Peyer's patch (tissue), 4 donors: Measurements from ENCODE around the gene LPAR6. TPM values are rescaled to one million over a fixed set of nuclear protein-coding genes. Genes with fewer than 3 reads are reported as not detected.
A peak's percentile ranks its signal among the peaks of the same experiment; 100 is the strongest.

Experiments
- DNase-seq, 3 donors: peaks; one replicate each; pipeline ENCODE4 v3.0.0-alpha.2; 2017 to 2019
- H3K27ac ChIP-seq, 4 donors: fragments of 200-600 bp; sonication (generic); one replicate each; pipeline ENCODE4 v1.5.1; 2016 to 2019
- H3K27me3 ChIP-seq, 2 donors: fragments of 200-600 bp; sonication (generic); one replicate each; pipeline ENCODE4 v1.5.1; 2019
- H3K36me3 ChIP-seq, 3 donors: fragments of 200-600 bp; sonication (generic); one replicate each; pipeline ENCODE4 v1.5.1; 2016 to 2019
- H3K4me1 ChIP-seq, 4 donors: fragments of 200-600 bp; sonication (generic); one replicate each; pipeline ENCODE4 v1.5.1; 2016 to 2019
- H3K4me3 ChIP-seq, 4 donors: fragments of 200-600 bp; sonication (generic); 1 replicate in 3 of 4; 2 replicates in 1 of 4; pipeline ENCODE4 v1.5.1; 2016 to 2019; ENCODE audit warnings: mild to moderate bottlenecking in 1 of 4
- H3K9me3 ChIP-seq, 4 donors: fragments of 200-600 bp; sonication (generic); one replicate each; pipeline ENCODE4 v1.5.1; 2016 to 2019; ENCODE audit warnings: mild to moderate bottlenecking in 1 of 4
- POLR2A ChIP-seq, 2 donors: fragments of 450-650 bp; IDR thresholded peaks; one replicate each; pipeline ENCODE4 v1.5.1; 2017; ENCODE audit warnings: antibody characterized with exemption in 2 of 2, mild to moderate bottlenecking in 2 of 2, moderate library complexity in 2 of 2
- total RNA-seq, 4 donors: library from RNA; depleted of rRNA; stranded (reverse); fragments of >200 nt; gene quantifications; one replicate each; pipeline ENCODE4 v1.1.0, GENCODE V29; 2016
- TF ChIP-seq, protein P1 (sequence below), 6 experiments: fragments of 450-650 bp in 4 of 6; fragments of 200-600 bp in 2 of 6; sonication (generic) in 1 of 6; IDR thresholded peaks; one replicate each; pipeline ENCODE4 v1.5.1; 2017 to 2019; ENCODE audit warnings: antibody characterized with exemption in 6 of 6, mild to moderate bottlenecking in 3 of 6, moderate library complexity in 1 of 6

Gene LPAR6
- total RNA-seq, 4 donors from 2014 or later = 2.8 to 19.0 (median 5.4) TPM

DNA sequence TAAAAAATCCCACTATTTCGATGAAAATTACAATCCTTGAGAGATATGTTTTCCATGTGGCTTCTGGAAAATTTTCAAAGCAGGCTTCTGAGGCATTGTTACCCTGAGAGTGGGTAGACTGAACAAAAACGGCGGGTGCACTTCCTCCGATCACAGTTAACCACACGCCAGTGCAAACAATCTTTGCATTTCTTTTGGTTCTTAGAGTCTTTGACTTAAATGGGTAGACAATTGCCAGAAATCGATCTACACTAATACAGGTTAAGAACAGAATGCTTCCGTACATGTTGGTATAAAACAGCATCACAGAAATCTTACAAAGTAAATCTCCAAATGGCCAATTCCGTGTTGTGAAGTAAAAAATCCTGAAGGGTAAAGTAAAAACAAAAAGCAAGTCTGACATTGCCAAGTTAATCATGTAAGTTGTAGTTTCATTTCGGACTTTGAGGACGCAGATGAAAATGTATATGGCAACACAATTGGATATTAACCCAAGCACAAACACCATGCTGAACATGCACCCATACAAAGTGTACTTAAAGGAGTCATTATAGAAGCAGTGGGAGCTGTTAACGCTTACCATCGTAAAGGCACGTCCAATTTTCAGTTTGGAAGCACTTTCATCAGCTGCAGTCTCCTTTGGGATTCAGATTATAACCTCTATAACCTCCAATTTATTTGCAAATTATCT lies 927 bp downstream of the LPAR6 start:
- peak overlapping the region; percentile 54 to 78 (median 59) for H3K27ac ChIP-seq
- no peaks in the 10 kb centered on the region for H3K36me3 ChIP-seq
- DNase-seq = no peak
- H3K27me3 ChIP-seq = no peaks in the 10 kb centered on the region
- no peak for TF ChIP-seq POLR2A (IDR thresholded peaks at IDR 0.05)
- TF ChIP-seq, protein P1, sequence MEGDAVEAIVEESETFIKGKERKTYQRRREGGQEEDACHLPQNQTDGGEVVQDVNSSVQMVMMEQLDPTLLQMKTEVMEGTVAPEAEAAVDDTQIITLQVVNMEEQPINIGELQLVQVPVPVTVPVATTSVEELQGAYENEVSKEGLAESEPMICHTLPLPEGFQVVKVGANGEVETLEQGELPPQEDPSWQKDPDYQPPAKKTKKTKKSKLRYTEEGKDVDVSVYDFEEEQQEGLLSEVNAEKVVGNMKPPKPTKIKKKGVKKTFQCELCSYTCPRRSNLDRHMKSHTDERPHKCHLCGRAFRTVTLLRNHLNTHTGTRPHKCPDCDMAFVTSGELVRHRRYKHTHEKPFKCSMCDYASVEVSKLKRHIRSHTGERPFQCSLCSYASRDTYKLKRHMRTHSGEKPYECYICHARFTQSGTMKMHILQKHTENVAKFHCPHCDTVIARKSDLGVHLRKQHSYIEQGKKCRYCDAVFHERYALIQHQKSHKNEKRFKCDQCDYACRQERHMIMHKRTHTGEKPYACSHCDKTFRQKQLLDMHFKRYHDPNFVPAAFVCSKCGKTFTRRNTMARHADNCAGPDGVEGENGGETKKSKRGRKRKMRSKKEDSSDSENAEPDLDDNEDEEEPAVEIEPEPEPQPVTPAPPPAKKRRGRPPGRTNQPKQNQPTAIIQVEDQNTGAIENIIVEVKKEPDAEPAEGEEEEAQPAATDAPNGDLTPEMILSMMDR (IDR thresholded peaks at IDR 0.05) = no peak
- H3K4me3 ChIP-seq = peak overlapping the region; percentile 25 to 46 (median 34)
- no peaks in the 10 kb centered on the region for H3K4me1 ChIP-seq
- no peaks in the 10 kb centered on the region for H3K9me3 ChIP-seq

DNA sequence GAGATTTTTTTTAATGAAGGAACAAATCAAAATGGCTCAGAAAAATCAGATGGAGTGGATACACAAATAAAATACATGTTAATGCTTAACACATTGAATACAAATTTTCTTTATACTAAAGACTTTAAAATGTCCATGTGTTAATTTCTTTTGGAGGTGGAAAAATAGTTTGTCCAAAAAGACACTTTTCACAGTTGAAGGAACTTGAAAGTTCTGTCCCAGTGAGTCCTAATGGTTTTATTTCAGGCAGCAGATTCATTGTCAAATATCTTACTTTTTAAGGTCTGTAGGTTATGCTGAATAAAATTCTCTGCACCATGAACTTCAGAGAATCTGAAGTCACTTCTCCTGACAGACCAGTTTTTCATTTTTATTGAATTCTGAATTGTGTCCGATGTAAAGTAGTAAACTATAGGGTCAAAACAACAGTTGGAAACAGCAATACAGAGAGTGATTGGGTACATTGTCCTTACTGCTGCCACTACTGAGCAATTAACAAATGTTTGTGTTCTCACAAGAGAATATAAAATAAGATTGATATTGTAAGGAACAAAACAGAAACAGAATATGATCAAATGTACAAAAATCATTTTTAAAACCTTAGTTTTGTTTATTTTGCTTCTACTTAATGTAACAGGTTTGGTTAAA lies 1.6 kb downstream of the LPAR6 start:
- H3K4me3 ChIP-seq = peak overlapping the region; percentile 25 to 46 (median 34)
- no peaks in the 10 kb centered on the region for H3K27me3 ChIP-seq
- DNase-seq = no peak
- peaks cover 0 to 6% (median 0%) of the 10 kb centered on the region in 4 donors for H3K4me1 ChIP-seq
- H3K27ac ChIP-seq = peak overlapping the region; percentile 54 to 78 (median 59)
- TF ChIP-seq POLR2A (IDR thresholded peaks at IDR 0.05) = no peak
- TF ChIP-seq, protein P1 (IDR thresholded peaks at IDR 0.05) = no peak
- H3K9me3 ChIP-seq = no peaks in the 10 kb centered on the region
- H3K36me3 ChIP-seq = no peaks in the 10 kb centered on the region

DNA sequence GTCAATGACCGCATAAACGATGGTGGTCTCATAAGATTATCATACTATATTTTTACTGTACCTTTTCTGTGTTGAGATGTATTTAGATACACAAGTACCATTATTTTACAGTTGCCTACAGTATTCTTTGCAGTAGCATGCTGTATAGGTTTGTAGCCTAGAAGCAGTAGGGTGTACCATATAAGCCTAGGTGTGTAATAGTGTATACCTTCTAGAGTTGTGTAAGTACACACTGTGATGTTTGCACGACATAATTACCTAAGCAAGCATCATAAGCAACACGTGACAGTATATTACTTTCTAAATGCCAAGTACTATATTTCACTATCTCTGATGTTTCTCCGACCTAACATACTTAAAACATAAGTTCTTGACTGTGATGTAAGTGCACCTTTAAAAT lies 2.7 kb downstream of the LPAR6 start:
- Histone ChIP-seq H3K4me3 (peak overlapping the region in 2 of 4 donors; percentile 14 to 46), H3K4me1 (peaks cover 0 to 6% (median 0%) of the 10 kb centered on the region in 4 donors), H3K27me3 (no peaks in the 10 kb centered on the region), H3K36me3 (no peaks in the 10 kb centered on the region), H3K9me3 (no peaks in the 10 kb centered on the region), H3K27ac (peak overlapping the region; percentile 4 to 78 (median 22))
- TF ChIP-seq, protein P1 (IDR thresholded peaks at IDR 0.05) = no peak
- no peak for TF ChIP-seq POLR2A (IDR thresholded peaks at IDR 0.05)
- DNase-seq = no peak

DNA sequence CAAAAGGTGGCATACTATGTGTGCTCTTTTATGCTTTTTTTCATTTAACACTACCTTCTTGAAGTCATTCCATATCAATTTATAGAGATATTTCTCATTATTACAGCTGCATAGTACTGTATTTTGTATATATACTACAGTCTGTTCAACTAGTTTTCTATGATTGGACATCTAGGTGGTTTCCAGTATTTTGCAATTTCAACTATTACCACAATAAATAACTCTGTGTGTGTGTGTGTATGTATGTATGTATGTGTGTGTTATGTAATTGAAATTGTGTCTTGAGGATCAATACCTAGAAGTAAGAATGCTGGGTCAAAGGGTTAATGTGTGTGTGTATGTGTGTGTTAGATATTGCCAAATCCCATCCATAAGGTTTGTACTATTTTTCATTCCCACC lies 7.0 kb downstream of the LPAR6 start:
- Histone ChIP-seq H3K9me3 (no peaks in the 10 kb centered on the region), H3K36me3 (no peaks in the 10 kb centered on the region), H3K27ac (no peak overlapping the region), H3K4me3 (no peak overlapping the region), H3K27me3 (no peaks in the 10 kb centered on the region), H3K4me1 (peaks cover 0 to 11% (median 0%) of the 10 kb centered on the region in 4 donors)
- no peak for DNase-seq
- TF ChIP-seq, protein P1 (IDR thresholded peaks at IDR 0.05) = no peak
- no peak for TF ChIP-seq POLR2A (IDR thresholded peaks at IDR 0.05)

DNA sequence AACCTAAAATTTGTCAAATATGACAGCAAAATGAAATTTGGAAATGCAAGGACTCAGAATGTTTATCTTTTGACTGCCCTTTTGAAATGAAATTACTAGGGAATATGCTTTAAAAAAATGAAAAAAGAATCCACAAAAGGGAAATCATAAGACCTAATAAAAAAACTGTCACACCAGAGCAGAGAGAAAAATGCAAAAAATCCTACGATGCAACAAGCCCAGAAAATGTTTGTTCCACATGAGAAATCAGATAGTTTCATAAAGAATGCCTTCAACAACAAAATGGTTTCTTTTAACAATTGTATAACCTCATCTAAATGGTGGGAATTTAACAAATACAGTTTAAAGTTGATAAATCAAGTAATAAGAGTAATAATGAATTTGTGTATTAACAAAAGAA lies 8.0 kb downstream of the LPAR6 start:
- DNase-seq = no peak
- TF ChIP-seq, protein P1 (IDR thresholded peaks at IDR 0.05) = no peak
- no peak for TF ChIP-seq POLR2A (IDR thresholded peaks at IDR 0.05)
- H3K36me3 ChIP-seq = no peaks in the 10 kb centered on the region
- H3K27me3 ChIP-seq = no peaks in the 10 kb centered on the region
- H3K4me3 ChIP-seq = no peak overlapping the region
- no peaks in the 10 kb centered on the region for H3K9me3 ChIP-seq
- peak overlapping the region in 1 of 4 donors; percentile 35 for H3K27ac ChIP-seq
- peaks cover 0 to 15% (median 0%) of the 10 kb centered on the region in 4 donors for H3K4me1 ChIP-seq
